DND-41 (cell line): ENCODE measurements around the gene TRIML2.

Experiments
- CTCF ChIP-seq: IDR thresholded peaks from 2 replicates; pipeline ENCODE4 v1.5.1; 2012; ENCODE audit warnings: borderline replicate concordance, low read length, moderate library complexity, mild to moderate bottlenecking; ENCODE audit not compliant: poor library complexity, severe bottlenecking; ENCODE audit errors: extremely low read depth
- EZH2 ChIP-seq: IDR thresholded peaks from 3 replicates; pipeline ENCODE4 v1.6.1; 2012; ENCODE audit warnings: borderline replicate concordance, low read depth, mild to moderate bottlenecking, moderate library complexity, low read length, inconsistent platforms; ENCODE audit not compliant: severe bottlenecking

DNA sequence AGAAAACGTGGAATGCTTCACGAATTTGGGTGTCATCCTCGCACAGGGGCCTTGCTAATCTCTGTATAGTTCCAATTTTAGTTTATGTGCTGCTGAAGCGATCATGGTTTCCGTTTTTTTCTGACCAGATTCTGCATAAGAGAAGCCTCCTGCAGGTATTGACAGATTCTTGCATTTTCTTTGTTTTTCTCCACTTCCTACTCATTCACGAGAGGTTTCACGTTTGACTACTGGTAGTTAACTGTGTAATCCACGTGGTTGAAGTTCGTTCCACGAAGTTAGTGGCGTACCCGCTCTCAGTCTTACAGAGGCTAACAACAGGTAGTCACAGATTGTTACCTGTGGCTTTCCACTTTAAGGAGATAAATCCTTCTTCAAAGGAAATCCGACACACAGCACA lies 12.1 kb upstream of the TRIML2 start:
- TF ChIP-seq CTCF (no peak), EZH2 (no peak)
